GM19467 (cell line): Measurements from ENCODE around the gene ENAM.
"Not testable (repeated sequence)": the region's sequence is repeated elsewhere in the genome, so short reads cannot be mapped to it uniquely, and the experiment has no call there.

ENCODE experiments used
- ATAC-seq: cut with Tn5 transposase; IDR thresholded peaks from one replicate; pipeline ENCODE4 v1.9.1; 2021; ENCODE audit warnings: mild to moderate bottlenecking, moderate library complexity; ENCODE audit not compliant: unreplicated experiment

Gene ENAM

GRCh38 chr4:70676554-70677090, 48.1 kb downstream of the ENAM start:
- no peak for ATAC-seq

DNA sequence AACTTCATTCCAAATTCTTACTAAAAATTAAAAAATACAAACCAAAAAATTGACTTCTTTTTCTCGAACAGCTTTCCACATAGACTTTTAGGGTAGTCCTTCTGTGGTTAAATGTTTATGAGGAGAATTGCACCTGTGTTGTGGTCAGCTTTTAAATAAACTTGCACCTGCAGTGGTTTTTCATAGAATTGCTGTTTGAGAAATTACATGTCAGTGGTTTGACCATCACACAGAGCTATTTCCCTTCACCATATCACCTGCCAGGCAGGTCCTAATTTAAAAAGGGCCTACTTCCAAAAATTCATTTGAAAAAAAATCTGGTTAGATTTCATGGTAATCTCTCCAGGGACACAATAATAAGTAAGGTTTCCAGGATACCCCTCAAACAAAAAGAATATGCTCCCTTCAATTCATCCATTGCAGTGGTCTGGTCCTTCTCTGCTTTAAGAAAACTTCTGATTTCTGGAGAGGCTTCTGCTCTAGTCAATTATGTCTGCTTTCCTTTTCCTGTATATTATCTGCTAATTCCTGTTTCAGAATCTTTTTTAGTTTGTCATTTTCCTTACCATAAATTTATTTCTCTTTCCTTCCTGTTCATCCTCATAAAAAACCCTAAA, 49.9 kb downstream of the ENAM start:
- ATAC-seq = peak; percentile 78

- ATAC-seq = no peak
Observed at GRCh38 chr4:70680934-70681333, 52.4 kb downstream of the ENAM start.

DNA sequence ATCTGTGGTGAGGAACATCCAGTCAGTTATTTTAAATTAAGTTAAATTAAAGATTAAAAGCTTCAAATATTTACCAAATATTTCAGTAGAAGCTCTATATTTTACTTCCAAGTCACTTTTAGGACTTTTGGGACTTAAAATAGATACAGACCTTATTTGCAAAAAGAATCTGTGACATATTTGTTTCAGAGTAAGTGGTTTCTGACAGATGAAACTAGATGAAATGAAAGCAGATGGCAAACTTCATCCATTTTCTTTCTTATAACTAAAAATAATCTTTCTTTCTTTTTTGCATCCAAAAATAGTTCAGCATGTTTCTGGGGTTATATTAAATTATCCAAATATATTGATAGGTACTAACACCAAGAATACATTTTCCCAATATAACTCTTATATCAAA, 53.2 kb downstream of the ENAM start:
- peak; percentile 39 for ATAC-seq

DNA sequence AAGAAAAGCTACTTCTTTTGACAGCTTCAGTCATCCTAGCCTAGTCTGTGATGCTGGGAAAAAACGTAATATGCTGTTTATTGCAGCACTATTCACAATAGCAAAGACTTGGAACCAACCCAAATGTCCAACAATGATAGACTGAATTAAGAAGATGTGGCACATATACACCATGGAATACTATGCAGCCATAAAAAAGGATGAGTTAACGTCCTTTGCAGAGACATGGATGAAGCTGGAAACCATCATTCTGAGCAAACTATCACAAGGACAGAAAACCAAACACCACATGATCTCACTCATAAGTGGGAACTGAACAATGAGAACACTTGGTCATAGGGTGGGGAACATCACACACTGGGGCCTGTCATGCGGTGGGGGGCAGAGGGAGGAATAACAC, 53.6 kb downstream of the ENAM start:
- ATAC-seq = not testable (repeated sequence)

DNA sequence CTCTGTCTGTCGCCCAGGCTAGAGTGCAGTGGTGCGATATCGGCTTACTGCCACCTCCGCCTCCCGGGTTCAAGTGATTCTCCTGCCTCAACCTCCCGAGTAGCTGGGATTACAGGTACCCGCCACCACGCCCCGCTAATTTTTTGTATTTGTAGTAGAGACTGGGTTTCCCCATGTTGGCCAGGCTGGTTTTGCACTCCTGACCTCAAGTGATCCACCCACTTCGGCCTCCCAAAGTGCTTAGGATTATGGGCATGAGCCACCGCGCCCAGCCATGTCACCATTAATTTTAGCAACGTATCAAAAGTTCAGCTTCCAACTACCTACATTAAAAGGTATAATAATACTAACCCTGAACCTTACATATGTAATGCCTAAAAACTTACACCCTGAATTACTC, 58.8 kb downstream of the ENAM start:
- no peak for ATAC-seq

DNA sequence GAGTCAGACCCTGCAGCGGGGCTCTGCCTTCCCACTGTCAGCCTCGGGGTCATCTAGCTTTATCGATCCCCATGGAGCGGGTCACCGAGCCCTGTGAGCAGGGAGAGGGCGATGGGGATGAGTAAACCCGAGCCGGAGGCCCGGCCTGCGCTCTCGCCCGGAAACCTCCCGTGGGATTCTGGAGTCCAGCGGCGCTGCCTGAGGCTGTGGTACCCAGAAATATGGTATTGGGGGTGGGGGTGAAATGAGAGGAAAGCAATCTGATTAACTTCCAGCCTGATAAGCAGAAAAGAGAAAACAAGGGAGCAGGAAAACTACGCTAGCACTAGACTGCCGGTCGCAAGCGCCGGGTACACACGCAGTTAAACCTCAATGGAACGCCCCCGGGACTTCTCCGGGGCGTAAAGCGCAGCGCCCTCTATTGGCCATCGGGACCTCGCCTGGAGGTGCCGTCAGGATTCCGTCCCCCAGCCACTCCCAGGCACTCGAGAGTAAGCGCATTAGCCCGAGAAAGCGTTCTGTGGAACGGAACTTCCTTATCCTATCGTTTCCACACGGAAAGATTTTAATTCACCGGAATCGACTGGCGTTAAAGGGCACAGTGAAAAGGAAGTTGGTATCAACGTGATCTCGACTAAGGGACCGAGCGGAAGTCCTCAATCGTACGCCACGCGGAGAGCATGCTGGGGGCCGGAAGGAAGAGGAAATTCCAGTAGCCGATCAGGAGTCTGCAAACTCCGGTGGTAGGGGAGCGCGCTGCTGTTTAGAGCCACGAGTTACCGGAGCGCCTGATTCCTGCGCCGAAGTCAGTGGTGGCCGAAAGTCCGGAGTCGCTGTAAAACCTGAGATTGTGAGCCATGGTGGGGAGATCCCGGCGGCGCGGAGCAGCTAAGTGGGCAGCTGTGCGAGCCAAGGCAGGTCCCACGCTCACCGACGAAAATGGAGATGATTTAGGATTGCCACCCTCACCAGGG, 59.6 kb downstream of the ENAM start, which contains the start of gene UTP3:
TSS of gene UTP3 (plus strand) at position 712 of the 974 bp plus-strand sequence. CDS start at position 858, 146 bp downstream.
- ATAC-seq = peak; percentile 92

DNA sequence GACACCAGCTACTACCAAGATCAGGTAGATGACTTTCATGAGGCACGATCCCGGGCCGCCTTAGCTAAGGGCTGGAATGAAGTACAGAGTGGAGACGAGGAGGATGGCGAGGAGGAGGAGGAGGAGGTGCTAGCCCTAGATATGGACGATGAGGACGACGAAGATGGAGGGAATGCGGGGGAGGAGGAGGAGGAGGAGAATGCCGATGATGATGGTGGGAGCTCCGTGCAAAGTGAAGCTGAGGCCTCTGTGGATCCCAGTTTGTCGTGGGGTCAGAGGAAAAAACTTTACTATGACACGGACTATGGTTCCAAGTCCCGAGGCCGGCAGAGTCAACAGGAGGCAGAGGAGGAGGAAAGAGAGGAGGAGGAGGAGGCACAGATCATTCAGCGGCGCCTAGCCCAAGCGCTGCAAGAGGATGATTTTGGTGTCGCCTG, 60.3 kb downstream of the ENAM start:
- peak; percentile 0 for ATAC-seq

GRCh38 chr4:70691661-70692060, 63.1 kb downstream of the ENAM start:
- no peak for ATAC-seq

GRCh38 chr4:70694633-70695032, 66.1 kb downstream of the ENAM start:
- ATAC-seq = not testable (repeated sequence)
